K562 (cell line): ENCODE results near the gene KCP. TPM values are rescaled to one million over a fixed set of nuclear protein-coding genes. Genes with fewer than 3 reads are reported as not detected.

Experiments
- CUX1 ChIP-seq: fragments of 200-800 bp; sonication (Bioruptor generic); IDR thresholded peaks from 2 replicates; pipeline ENCODE4 v1.6.1; 2016; ENCODE audit warnings: missing genetic modification characterization, missing compliant biosample characterization
- FOXA3 ChIP-seq, 2 experiments: fragments of 450-650 bp in 1 of 2; sonication (generic) in 1 of 2; formaldehyde crosslinking; IDR thresholded peaks in 1 of 2; conservative IDR thresholded peaks in 1 of 2; 2 replicates each; pipeline versions ENCODE4 v1.4.0 to v1.8.0; 2020 to 2022; ENCODE audit warnings: mild to moderate bottlenecking in 2 of 2, missing genetic modification reagents in 1 of 2
- MBD1 ChIP-seq: fragments of 250-450 bp; sonication (Bioruptor Pico); IDR thresholded peaks from 2 replicates; pipeline ENCODE4 v1.8.0; 2022; ENCODE audit warnings: inconsistent platforms
- SIX5 ChIP-seq, 2 experiments: IDR thresholded peaks; 2 replicates each; pipeline ENCODE4 v1.6.1; 2011; ENCODE audit warnings: low read length in 2 of 2, borderline replicate concordance in 1 of 2, low read depth in 1 of 2, mild to moderate bottlenecking in 1 of 2, moderate library complexity in 1 of 2; ENCODE audit not compliant: insufficient read depth in 1 of 2
- STAT5A ChIP-seq: IDR thresholded peaks from 2 replicates; pipeline ENCODE4 v1.6.1; 2012; ENCODE audit warnings: low read length, inconsistent platforms, borderline replicate concordance
- TAF15 ChIP-seq: fragments of 200-400 bp; formaldehyde crosslinking; IDR thresholded peaks from 2 replicates; pipeline ENCODE4 v1.6.1; 2017; ENCODE audit warnings: mild to moderate bottlenecking, low read depth, low read length, moderate library complexity
- THRB ChIP-seq: fragments of 450-650 bp; formaldehyde crosslinking; conservative IDR thresholded peaks from 2 replicates; pipeline ENCODE4 v1.4.0; 2022; ENCODE audit warnings: mild to moderate bottlenecking, missing genetic modification characterization
- TSHZ1 ChIP-seq: fragments of 250-450 bp; sonication (Bioruptor Pico); IDR thresholded peaks from 2 replicates; pipeline ENCODE4 v1.4.0; 2020; ENCODE audit warnings: mild to moderate bottlenecking, moderate library complexity
- U2AF2 ChIP-seq: fragments of 200-400 bp; formaldehyde crosslinking; optimal IDR thresholded peaks from 2 replicates; pipeline ENCODE3; 2017; ENCODE audit warnings: low read depth, mild to moderate bottlenecking, low read length
- XRCC3 ChIP-seq: fragments of 450-650 bp; IDR thresholded peaks from 2 replicates; pipeline ENCODE4 v1.6.1; 2017; ENCODE audit warnings: mild to moderate bottlenecking, moderate library complexity
- ZNF280B ChIP-seq: fragments of 250-450 bp; sonication (Bioruptor Pico); IDR thresholded peaks from 2 replicates; pipeline ENCODE4 v1.5.1; 2021; ENCODE audit warnings: mild to moderate bottlenecking
- ZNF766 ChIP-seq: fragments of 200-800 bp; sonication (Bioruptor generic); conservative IDR thresholded peaks from 2 replicates; pipeline ENCODE4 v1.6.1; 2016; ENCODE audit warnings: missing genetic modification characterization, missing compliant biosample characterization
- polyA plus RNA-seq, 8 experiments: library from polyadenylated mRNA; depleted of rRNA in 4 of 8; stranded (reverse) in 5 of 8; unstranded in 3 of 8; fragments of >200 nt; fragmentation: Nextera tagmentation in 2 of 8; fragmentation: Illumina TruSeq in 1 of 8; extraction: Ambion mirVana in 2 of 8; extraction: Trizol in 1 of 8; gene quantifications; 2 replicates each; pipeline versions ENCODE4 v1.2.1 to v1.2.3, GENCODE V29; 2011 to 2014; ENCODE audit warnings: inconsistent platforms in 1 of 8, missing spikeins in 1 of 8
- total RNA-seq, 7 experiments: library from RNA; depleted of rRNA in 6 of 7; stranded (reverse); fragments of >200 nt in 6 of 7; fragmentation: Illumina TruSeq in 2 of 7; extraction: Trizol in 2 of 7; gene quantifications; 2 replicates each; pipeline versions ENCODE4 v1.2.1 to v1.2.3, GENCODE V29; 2011 to 2021; ENCODE audit warnings: low replicate concordance in 1 of 7

The KCP gene
- total and polyA plus RNA-seq, 9 of the 15 experiments (the other 6 are each of a cell fraction or from before 2014, with no cell fraction given): 0.06 to 0.17 (median 0.12) TPM; not detected in 3

- TF ChIP-seq MBD1 (no peak), ZNF280B (CRISPR knock-in tag) (no peak), TAF15 (no peak), U2AF2 (no peak), THRB (CRISPR knock-in tag) (peak; percentile 68; the same call in 1 of the 2 replicates), TSHZ1 (CRISPR knock-in tag) (no peak), ZNF766 (CRISPR knock-in tag) (no peak), FOXA3 (CRISPR knock-in tag; conservative IDR thresholded peaks at IDR 0.05 in 1 of 2, IDR thresholded peaks at IDR 0.05 in 1 of 2) (no peak), CUX1 (CRISPR knock-in tag) (no peak), SIX5 (IDR thresholded peaks at IDR 0.05; ENCODE audit: borderline replicate concordance in 1 of 2, insufficient read depth in 1 of 2, low read depth in 1 of 2, low read length in 2 of 2) (no peak), STAT5A (no peak), XRCC3 (no peak)
Observed at GRCh38 chr7:128902761-128903585, 7.5 kb downstream of the KCP start (continued).
